Heart right ventricle (tissue), 16 donors: ENCODE data around the gene SLC36A1. TPM values are rescaled to one million over a fixed set of nuclear protein-coding genes. Genes with fewer than 3 reads are reported as not detected.

Experiments used
- ATAC-seq, 8 donors: fragments of 200-7000 bp; cut with Tn5 transposase; one replicate each; pipeline ENCODE4 v1.9.1; 2020; ENCODE audit warnings: mild to moderate bottlenecking in 8 of 8, moderate library complexity in 8 of 8, moderate number of reproducible peaks in 1 of 8
- DNase-seq, 2 donors: peaks; one replicate each; pipeline ENCODE4 v3.0.0-alpha.2; 2020
- H3K27ac ChIP-seq, 10 donors: fragments of 200-600 bp; sonication (generic) in 2 of 10; one replicate each; pipeline versions ENCODE4 v1.5.0 to v1.8.0; 2020 to 2022; ENCODE audit warnings: mild to moderate bottlenecking in 3 of 10
- H3K27me3 ChIP-seq, 7 donors: fragments of 200-600 bp; one replicate each; pipeline ENCODE4 v1.8.0; 2021 to 2022; ENCODE audit warnings: mild to moderate bottlenecking in 2 of 7
- H3K36me3 ChIP-seq, 9 donors: fragments of 200-600 bp; sonication (generic) in 1 of 9; one replicate each; pipeline versions ENCODE4 v1.5.0 to v1.8.0; 2020 to 2022; ENCODE audit warnings: mild to moderate bottlenecking in 2 of 9
- H3K4me1 ChIP-seq, 9 donors: fragments of 200-600 bp; sonication (generic) in 1 of 9; one replicate each; pipeline versions ENCODE4 v1.5.0 to v1.8.0; 2020 to 2022; ENCODE audit warnings: mild to moderate bottlenecking in 4 of 9
- H3K4me3 ChIP-seq, 10 donors: fragments of 200-600 bp; sonication (generic) in 2 of 10; one replicate each; pipeline versions ENCODE4 v1.5.0 to v1.8.0; 2020 to 2022; ENCODE audit warnings: mild to moderate bottlenecking in 7 of 10, moderate library complexity in 2 of 10
- H3K9me3 ChIP-seq, 11 donors: fragments of 200-600 bp in 10 of 11; sonication (generic) in 2 of 11; one replicate each; pipeline versions ENCODE4 v1.5.0 to v1.8.0; 2013 to 2022; ENCODE audit warnings: mild to moderate bottlenecking in 2 of 11, control low read depth in 1 of 11, moderate library complexity in 1 of 11
- WGBS, 2 donors: extraction: QIAGEN DNeasy Blood & Tissue Kit; methylation state at CpG; one replicate each; pipeline ENCODE4 v1.1.7; 2013; ENCODE audit warnings: inconsistent platforms in 1 of 2; 5-methylcytosine and 5-hydroxymethylcytosine counted together
- intact Hi-C, 10 donors: fragments of 100-400 bp; cut with DNase I; formaldehyde crosslinking; loops; one replicate each; pipeline versions ENCODE4 v1.11.1 to v1.14.2; 2022
- polyA plus RNA-seq, 2 donors: library from polyadenylated mRNA; stranded (reverse); fragments of 200-250 nt; gene quantifications; one replicate each; pipeline ENCODE4 v1.2.3, GENCODE V29; 2013
- total RNA-seq, 10 donors: library from RNA; stranded (reverse); fragmentation: NEBNext Ultra II Directional in 3 of 10; extraction: Animal tissue kit (Norgen Biotek cat#: 25700) in 3 of 10; gene quantifications; one replicate each; pipeline versions ENCODE4 v1.2.1 to v1.2.4, GENCODE V29; 2021 to 2023
- TF ChIP-seq, protein P1 (sequence below), 9 donors: fragments of 200-600 bp; sonication (generic) in 2 of 9; IDR thresholded peaks; one replicate each; pipeline versions ENCODE4 v1.5.0 to v1.8.0; 2021 to 2022; ENCODE audit warnings: antibody characterized with exemption in 9 of 9, mild to moderate bottlenecking in 5 of 9, moderate library complexity in 1 of 9
- donor health status: Arrhythmogenic right ventricular cardiomyopathy.
- donor health status: ischemic (EF 13 %, LVEDD 7.1; RV severe dilation, severe dysfunction).
- donor health status: healthy with polysubstance abuse.
- donor health status: DM: no; HTN: yes; CAD: no.
- donor health status: DM: no; HTN: no; CAD: no.
- donor health status: ischemic (EF 25% LVEDD 6.9; RV normal size, moderate dysfunction).
- donor health status: ischemic (EF 25% LVEDD 5.7; RV mildly dilated, moderate dysfunction).
- donor health status: healthy.
- donor health status: DM: yes; HTN: yes; CAD: no.
- donor health status: Ischemic cardiomyopathy.
- donor health status: ischemic (EF 35%, LVEDD 5.7; RV mildly dilated, moderate dysfunction).
- donor health status: nonischemic (EF 11% LVEDD 7.7; RV severe dilation, severe dysfunction).
- donor health status: DM: yes; HTN: yes; CAD: no.
- donor health status: PGD.
- donor health status: ischemic (EF 29% LVEDD 5.4; RV normal size, mild dysfunction).
- donor health status: nonischemic (EF 23%, LVEDD 6.1; RV moderate dilation, normal function).

Gene SLC36A1
- total and polyA plus RNA-seq, 12 donors = 0.94 to 15.3 (median 2.6) TPM

DNA sequence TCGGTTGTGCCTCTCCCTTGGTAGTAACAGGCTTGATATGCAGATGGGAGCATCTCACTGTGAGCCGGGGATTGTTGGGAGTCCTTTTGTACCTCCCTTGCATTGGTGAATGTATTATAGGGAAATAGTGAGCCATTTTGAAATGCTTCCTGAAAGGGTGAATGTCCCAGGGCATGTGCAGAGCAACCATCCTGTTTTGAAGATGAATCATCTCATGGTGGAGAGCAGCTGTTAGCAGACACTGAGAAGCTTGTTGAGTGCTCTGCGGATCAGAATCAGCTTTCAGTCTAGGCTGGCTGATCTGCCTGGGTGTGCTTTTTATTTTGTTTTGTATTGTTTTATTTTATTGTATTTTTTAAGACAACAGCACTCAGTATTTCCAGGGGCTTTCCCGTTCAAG, 29.7 kb downstream of the SLC36A1 start:
- TF ChIP-seq, protein P1, sequence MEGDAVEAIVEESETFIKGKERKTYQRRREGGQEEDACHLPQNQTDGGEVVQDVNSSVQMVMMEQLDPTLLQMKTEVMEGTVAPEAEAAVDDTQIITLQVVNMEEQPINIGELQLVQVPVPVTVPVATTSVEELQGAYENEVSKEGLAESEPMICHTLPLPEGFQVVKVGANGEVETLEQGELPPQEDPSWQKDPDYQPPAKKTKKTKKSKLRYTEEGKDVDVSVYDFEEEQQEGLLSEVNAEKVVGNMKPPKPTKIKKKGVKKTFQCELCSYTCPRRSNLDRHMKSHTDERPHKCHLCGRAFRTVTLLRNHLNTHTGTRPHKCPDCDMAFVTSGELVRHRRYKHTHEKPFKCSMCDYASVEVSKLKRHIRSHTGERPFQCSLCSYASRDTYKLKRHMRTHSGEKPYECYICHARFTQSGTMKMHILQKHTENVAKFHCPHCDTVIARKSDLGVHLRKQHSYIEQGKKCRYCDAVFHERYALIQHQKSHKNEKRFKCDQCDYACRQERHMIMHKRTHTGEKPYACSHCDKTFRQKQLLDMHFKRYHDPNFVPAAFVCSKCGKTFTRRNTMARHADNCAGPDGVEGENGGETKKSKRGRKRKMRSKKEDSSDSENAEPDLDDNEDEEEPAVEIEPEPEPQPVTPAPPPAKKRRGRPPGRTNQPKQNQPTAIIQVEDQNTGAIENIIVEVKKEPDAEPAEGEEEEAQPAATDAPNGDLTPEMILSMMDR (IDR thresholded peaks at IDR 0.05) = no peak
- peaks cover 0 to 89% (median 9%) of the 10 kb centered on the region in 9 donors for H3K36me3 ChIP-seq
- H3K9me3 ChIP-seq = no peaks in the 10 kb centered on the region
- ATAC-seq (no peak), DNase-seq (no peak)
- WGBS, 2 donors = 87 to 92% methylated on average over 4 of the region's 4 CpGs
- no peak overlapping the region for H3K27ac ChIP-seq
- no peak overlapping the region for H3K4me3 ChIP-seq
- no peaks in the 10 kb centered on the region for H3K27me3 ChIP-seq
- intact Hi-C loops = no loop called here
- peaks cover 0 to 21% (median 7%) of the 10 kb centered on the region in 9 donors for H3K4me1 ChIP-seq

GRCh38 chr5:151480384-151481293, 33.2 kb downstream of the SLC36A1 start:
- TF ChIP-seq, protein P1 (IDR thresholded peaks at IDR 0.05) = no peak
- Histone ChIP-seq H3K4me1 (peaks cover 0 to 44% (median 7%) of the 10 kb centered on the region in 9 donors), H3K4me3 (no peak overlapping the region), H3K36me3 (peaks cover 0 to 78% (median 9%) of the 10 kb centered on the region in 9 donors), H3K27me3 (no peaks in the 10 kb centered on the region), H3K9me3 (no peaks in the 10 kb centered on the region), H3K27ac (peak overlapping the region in 1 of 10 donors; percentile 76)
- intact Hi-C loops = no loop called here
- DNase-seq (no peak), ATAC-seq (peak in 4 of 8 donors; percentile 44 to 75 (median 65))
- WGBS, 2 donors = 62 to 66% methylated on average over 7 of the region's 7 CpGs

DNA sequence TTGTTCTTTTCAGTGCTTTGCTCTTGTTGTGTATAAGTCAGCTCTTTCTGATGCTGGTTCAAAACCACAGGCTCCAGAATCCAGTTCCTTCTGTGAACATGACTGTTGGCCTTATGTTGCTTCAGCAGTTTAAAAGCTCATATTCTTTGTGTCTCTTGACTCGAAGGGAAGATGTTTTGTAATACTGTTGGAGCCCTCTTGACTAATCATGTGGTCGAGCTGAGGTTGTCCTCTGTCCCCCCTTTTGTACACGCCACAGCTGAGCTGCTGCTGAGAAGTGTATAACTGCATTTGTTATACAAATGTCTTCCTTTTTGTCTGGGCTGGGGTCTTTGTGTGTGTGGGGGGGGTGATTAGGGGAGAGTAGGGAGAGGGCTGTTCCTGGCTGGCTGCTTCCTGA, 35.8 kb downstream of the SLC36A1 start:
- peak; percentile 22 to 80 (median 58) for ATAC-seq

GRCh38 chr5:151483647-151484046, 36.2 kb downstream of the SLC36A1 start:
- ATAC-seq (peak in 5 of 8 donors; percentile 34 to 68 (median 43)), DNase-seq (no peak)
- intact Hi-C loops = no loop called here
- Histone ChIP-seq H3K4me3 (no peak overlapping the region), H3K27ac (peak overlapping the region in 1 of 10 donors; percentile 71), H3K9me3 (no peaks in the 10 kb centered on the region), H3K36me3 (peaks cover 0 to 80% (median 7%) of the 10 kb centered on the region in 9 donors), H3K27me3 (no peaks in the 10 kb centered on the region), H3K4me1 (peaks cover 0 to 44% (median 7%) of the 10 kb centered on the region in 9 donors)
- 75 to 76% methylated on average over 5 of the region's 5 CpGs for WGBS, 2 donors
- TF ChIP-seq, protein P1 (IDR thresholded peaks at IDR 0.05) = no peak

More for the DNA sequence above, 35.8 kb downstream of the SLC36A1 start:
- TF ChIP-seq, protein P1 (IDR thresholded peaks at IDR 0.05) = no peak
- WGBS, 2 donors = 79 to 86% methylated on average over 3 of the region's 3 CpGs
- Histone ChIP-seq H3K4me3 (no peak overlapping the region), H3K27ac (peak overlapping the region in 1 of 10 donors; percentile 76), H3K27me3 (no peaks in the 10 kb centered on the region), H3K9me3 (no peaks in the 10 kb centered on the region), H3K36me3 (peaks cover 0 to 80% (median 7%) of the 10 kb centered on the region in 9 donors), H3K4me1 (peaks cover 0 to 44% (median 7%) of the 10 kb centered on the region in 9 donors)
- DNase-seq = no peak
- intact Hi-C loops = no loop called here
